Hematopoietic multipotent progenitor cell treated with erythropoietin and hydrocortisone succinate and interleukin-3 and kit ligand, for 4 days (in vitro differentiated cells): ENCODE data around the gene FAM110C.
"Not testable (repeated sequence)": the region's sequence is repeated elsewhere in the genome, so short reads cannot be mapped to it uniquely, and the experiment has no call there.

ENCODE experiments used
- DNase-seq: peaks from one replicate; pipeline ENCODE4 v3.0.0-alpha.2; 2015

FAM110C gene

DNA sequence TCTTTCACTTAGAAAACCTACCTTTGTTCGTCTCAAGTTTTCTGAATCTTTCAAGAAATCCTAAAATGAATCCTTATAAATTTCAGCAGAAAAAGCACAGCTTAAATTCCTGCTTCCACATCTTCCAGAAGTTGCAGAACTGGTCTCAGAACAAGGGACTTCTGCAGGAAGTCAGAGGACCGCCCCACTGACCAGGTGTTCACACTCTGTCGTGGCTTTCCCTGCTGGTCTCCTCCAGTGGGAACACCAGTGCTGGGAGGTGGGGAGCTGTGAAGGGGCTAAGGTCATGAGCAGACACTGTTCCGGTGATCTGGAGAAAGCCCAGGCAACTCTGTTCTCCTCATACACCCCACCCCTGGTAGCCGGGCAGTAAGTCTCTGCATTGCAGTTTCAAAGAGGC, 3.5 kb downstream of the FAM110C start:
- no peak for DNase-seq

GRCh38 chr2:40465-40864, 5.8 kb downstream of the FAM110C start:
- DNase-seq = no peak

DNA sequence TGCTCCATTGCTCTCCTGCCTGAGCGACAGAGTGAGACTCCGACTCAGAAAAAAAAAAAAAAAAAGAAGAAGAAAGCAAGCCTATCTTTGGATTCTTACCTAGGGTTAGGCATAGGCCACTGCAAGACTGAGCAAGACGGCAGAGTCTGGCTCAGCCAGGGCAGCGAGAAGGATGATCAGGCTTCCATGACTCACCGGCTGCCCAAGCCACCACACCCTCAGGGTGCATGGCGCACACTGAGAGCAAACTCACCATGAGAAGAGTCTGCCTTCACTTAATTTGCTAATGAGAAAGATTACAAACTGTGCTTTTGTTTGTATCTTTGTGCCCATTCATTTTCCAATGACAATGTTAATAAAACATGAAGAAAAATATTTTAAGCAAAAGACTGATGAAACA, 8.2 kb downstream of the FAM110C start:
- no peak for DNase-seq

GRCh38 chr2:36318-36717, 10.0 kb downstream of the FAM110C start:
- DNase-seq = no peak

- DNase-seq = no peak
Measured at GRCh38 chr2:35852-36251, 10.5 kb downstream of the FAM110C start.

- DNase-seq = no peak
Measured at GRCh38 chr2:33620-34019, 12.7 kb downstream of the FAM110C start.

- DNase-seq = no peak
Measured at GRCh38 chr2:32068-32467, 14.2 kb downstream of the FAM110C start.

DNA sequence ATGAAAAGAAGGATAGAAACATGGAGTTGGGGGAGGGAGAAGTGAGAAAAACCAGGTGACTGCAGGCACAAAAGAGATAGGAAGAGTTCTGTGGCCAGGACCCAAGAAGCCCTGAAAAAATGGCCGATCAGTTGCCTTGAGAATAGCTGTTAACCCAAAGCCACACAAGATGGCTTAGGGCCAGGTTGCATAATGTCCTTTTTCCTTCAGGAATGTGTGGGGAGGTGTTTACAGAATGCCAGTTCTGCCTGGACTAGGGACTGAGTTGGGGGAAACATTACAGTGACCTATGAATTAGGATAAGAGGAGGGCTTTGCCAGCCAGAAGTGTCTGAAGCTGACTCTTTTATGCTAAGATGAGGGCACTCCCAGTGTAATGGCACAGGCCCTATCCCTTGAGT, 17.1 kb downstream of the FAM110C start:
- DNase-seq = no peak

DNA sequence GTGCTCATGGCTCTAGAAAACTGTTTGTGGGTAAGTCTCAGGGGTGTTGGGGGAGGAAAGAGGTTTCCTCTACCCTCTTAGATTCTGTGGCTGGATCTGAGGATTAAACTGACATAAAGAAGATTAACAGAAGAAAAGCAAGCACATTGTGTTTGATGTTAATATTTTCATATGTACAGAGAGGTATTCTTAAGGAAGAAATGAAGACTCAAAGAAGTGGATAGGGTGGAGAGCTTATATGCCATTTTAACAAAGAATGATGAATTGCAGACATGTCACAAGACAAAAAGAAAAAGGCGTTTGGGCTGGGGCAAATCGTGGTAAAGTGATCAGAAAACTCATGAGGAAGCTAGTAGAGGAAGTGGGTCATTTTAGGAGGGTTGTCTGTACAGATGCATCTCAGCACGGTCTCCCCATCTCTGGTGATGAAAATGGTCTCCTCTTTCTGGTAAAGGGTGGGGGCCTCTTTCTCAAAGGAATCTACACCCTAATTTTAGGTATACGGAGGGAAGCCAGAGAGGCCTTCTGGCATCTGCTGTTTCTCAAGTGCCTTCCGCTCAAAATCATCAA, 17.8 kb downstream of the FAM110C start:
- DNase-seq = no peak

DNA sequence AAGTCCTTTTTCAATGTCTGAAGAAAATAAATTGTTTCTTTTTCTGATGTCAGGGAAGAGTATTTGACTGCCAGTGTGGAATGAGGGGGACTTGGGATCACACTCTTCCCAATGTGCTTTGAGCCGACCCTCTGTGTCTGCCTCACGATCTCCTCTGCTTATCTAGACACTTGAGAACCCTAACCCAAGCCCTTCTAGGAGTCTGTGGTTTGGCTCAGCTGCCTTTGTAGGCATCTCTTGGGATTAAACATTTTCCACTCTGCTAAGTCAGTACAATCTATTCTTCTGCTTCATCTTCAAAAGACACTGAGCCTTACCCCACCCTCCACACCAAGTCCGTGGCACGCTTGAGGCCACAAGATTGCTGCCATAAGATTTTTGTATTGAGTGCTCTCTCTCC, 19.4 kb downstream of the FAM110C start:
- DNase-seq = no peak

DNA sequence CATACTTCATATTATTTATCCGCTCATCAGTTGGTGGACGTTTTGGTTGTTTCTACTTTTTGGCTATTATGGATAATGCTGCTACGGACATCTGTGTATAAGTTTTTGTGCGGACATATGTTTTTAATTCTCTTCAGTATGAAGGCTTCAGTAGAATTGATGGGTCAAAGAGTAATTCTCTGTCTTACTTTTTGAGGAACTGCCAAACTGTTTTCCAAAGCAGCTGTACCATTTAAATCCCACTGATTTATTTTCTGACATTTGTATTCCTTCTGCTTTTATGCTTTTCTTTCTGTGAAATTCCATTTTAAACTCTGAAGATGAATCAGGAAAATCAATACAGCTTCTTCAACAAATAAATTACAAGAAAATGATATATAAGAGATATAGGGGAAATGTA, 20.8 kb downstream of the FAM110C start:
- DNase-seq = no peak

GRCh38 chr2:24591-24990, 21.7 kb downstream of the FAM110C start:
- DNase-seq = not testable (repeated sequence)

GRCh38 chr2:24107-24506, 22.2 kb downstream of the FAM110C start:
- no peak for DNase-seq

DNA sequence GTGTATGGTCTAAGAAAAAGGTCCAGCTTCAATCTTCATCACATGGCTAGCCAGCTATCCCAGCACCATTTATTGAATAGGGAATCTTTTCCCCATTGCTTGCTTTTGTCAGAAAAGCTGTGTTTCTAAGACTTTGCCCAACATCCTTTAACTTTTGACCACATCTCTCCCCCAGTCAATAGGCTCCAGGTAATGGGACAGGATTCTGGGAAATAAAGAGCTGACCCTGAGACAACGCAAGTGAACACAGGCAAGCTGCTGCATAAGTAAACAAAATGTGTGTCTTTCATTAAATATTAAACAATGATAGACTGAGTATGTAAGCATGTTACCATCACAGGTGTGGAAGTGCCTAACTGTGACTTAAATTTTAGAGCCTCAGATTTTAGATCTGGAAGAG, 23.0 kb downstream of the FAM110C start:
- DNase-seq = no peak

- not testable (repeated sequence) for DNase-seq
Measured at GRCh38 chr2:22244-22643, 24.1 kb downstream of the FAM110C start.

DNA sequence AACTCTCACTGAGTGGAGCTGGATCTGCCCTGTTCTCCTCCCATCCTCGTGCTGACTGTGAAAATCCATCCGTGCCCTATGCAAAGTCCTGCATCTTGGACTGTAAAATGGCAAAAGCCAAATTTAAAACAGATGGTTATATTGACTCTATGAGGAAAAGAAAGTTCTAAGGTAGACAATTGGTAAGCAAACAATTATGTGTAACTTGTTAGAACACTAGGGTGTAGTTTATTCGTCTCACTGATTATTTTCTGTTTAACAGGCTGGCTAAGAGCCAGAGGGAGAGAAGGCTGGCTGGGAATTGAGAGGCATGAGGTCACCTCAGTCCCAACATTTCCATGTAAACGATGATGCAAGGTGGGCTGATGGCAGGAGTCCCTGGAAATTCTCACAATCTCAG, 26.0 kb downstream of the FAM110C start:
- not testable (repeated sequence) for DNase-seq

DNA sequence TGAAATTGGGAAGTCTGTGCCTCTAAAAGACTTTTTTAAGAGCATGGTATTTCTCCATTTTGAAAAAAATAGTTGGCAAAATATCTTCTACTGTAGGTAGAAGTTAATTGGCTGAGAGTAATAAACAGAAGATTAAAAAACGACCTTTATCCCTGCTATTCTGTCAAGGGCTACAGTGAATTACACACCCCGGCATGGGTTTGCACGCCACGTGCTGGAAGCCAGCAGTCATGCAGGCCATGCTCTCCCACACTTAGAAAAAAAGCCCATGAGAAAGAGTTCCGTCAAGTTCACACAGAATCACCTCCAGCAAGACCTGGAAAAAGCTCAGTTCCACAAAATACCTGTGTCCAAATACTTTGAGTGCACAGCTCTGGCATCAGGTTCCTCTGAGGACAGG, 26.8 kb downstream of the FAM110C start:
- no peak for DNase-seq

GRCh38 chr2:18402-19271, 27.7 kb downstream of the FAM110C start:
- no peak for DNase-seq

- DNase-seq = not testable (repeated sequence)
Measured at GRCh38 chr2:15916-16315, 30.4 kb downstream of the FAM110C start.

- DNase-seq = peak; percentile 67
Measured at GRCh38 chr2:11248-11941, 34.9 kb downstream of the FAM110C start.

GRCh38 chr2:10222-10875, 36.0 kb downstream of the FAM110C start:
- no peak for DNase-seq
